Testis (tissue), 2 donors: ENCODE data around the gene VKORC1.

ENCODE experiments used
- CTCF ChIP-seq, 3 experiments: fragments of 450-650 bp in 2 of 3; fragments of 200-600 bp in 1 of 3; sonication (generic) in 1 of 3; IDR thresholded peaks; one replicate each; pipeline ENCODE4 v1.5.1; 2016 to 2019; ENCODE audit warnings: antibody characterized with exemption in 3 of 3, mild to moderate bottlenecking in 2 of 3, moderate library complexity in 1 of 3
- POLR2A ChIP-seq: fragments of 450-650 bp; IDR thresholded peaks from one replicate; pipeline ENCODE4 v1.6.1; 2017; ENCODE audit warnings: antibody characterized with exemption, mild to moderate bottlenecking, moderate library complexity

GRCh38 chr16:31084584-31085302 lies 9.9 kb downstream of the VKORC1 start:
- TF ChIP-seq CTCF (IDR thresholded peaks at IDR 0.05) = no peak
- TF ChIP-seq POLR2A = no peak
